Measurements from ENCODE around the gene SUSD1.

Gene SUSD1

DNA sequence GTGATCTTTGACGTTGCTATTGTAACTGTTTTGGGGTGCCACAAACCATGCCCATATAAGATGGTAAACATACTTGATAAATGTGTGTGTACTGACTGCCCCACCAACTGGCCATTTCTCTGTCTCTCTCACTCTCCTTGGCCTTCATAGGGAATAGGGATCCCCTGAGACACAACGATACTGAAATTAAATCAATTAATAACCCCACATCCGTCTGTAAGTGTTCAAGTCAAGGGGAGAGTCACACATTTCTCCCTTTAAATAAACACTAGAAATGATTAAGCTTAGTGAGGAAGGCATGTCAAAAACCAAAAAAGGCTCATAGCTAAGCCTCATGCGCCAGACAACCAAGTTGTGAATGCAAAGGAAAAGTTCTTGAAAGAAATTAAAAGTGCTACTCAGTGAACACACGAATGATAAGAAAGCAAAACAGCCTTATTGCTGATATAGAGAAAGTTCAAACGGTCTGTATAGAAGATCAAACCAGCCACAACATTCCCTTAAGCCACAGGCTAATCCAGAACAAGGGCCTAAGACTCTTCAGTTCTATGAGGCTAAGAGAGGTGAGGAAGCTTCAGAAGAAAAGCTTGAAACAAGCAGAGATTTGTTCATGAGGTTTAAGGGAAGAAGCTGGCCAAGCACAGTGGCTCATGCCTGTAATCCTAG is 167.4 kb downstream of the SUSD1 start:
- DNase-seq, result no peak

DNA sequence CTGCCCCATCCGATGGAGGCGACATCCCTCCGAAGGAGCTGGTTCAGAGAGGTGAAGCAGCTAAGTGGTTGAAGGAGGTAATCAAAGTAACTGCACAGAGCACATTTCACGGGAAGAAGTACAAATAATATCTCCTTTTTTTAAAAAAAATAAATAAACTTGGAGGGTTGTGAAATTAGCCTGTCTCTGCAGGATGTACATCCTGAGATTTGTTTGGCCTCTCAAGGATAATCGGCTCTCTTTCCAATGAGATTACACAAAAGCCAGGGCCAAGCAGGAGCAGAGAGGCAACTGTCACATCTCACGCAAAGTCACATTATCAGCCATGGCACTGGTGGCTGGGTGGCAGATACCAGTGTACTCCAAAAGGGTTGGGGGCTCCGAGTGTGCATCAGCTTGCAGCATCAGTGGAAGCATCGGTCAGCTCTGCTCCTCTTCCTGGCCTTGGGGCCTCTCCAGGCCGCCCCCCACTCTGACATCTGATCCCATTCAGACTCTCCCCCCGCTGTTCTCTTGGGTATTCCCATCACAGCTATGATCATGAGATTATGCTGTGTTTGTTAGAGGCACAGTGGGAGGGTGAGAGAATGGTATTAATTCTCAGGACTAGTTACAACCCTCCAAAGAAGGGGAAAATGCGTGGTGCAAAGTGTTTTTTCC is 168.6 kb downstream of the SUSD1 start:
- DNase-seq, result no peak

DNA sequence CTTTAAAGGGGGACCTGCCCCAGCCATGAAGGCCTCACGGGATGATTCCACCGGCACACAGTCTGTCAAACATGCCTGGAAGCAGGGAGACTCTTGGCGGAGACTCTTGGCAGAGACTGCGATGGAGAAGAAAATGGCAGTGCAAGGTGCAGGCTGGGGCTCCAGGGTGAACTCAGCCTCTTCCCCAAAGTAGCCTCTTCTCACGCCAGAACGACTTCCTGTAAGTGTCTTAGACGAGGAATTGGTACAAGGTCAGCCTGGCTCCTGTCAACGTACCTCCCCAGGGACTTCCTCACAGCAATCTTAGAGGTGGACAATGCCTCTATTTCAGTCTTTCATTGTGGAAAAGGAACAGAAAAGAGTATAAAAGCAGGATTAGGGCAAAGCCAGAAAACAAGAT is 169.2 kb downstream of the SUSD1 start:
- no peak for DNase-seq

- DNase-seq, result no peak
Measured at GRCh38 chr9:112003538-112003937, 171.6 kb downstream of the SUSD1 start.

GRCh38 chr9:112002847-112003457 is 172.1 kb downstream of the SUSD1 start:
- DNase-seq, result no peak

DNA sequence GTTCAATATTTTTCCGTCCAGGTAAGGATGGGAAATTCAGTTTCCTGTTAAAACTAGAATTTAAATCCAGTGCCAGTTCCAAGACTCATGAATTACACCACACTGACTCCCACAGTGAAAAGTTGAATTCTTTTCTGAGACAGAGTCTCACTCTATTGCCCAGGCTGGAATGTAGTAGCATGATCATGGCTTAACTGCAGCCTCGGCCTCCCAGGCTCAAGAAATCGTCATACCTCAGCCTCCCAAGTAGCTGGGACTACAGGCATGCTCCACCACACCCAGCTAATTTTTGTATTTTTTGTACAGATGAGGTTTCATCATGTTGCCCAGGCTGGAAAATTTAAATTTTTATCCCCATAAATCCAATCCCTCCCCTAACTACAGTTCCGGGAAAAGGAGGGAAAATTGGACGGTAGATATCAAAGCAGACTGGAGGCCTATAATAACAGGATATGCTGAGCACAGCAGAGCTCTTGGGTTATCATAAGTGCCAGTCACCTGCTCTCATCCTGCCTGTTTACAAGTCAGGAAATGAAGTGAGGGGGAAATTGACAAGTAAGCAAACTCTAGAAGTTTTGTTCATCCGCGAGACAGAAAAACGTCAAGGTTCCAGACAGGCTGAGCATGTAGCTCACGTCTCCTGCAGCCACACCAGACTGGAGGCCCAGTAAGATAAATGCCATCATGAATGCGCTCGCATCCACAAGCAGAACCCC is 172.8 kb downstream of the SUSD1 start:
- DNase-seq, result peak; percentile 19

DNA sequence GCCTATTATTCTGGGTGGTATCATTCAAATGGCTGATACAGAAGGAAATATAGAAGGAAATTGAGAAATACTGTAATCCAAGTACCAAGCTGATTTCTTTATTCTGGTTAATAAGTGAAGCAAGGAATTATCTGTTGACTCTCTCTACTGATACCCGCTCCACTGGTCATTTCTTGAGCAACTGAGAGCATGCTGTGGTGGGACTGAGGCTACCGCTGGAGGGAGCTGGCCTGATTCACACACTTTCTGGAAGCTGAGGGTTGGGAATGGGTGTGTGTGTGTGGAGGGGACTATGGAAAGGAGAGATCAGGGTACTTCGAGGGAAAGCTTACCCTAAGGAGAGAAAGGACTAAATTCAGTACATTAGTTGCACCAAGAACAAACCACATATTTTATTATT is 174.4 kb downstream of the SUSD1 start:
- no peak for DNase-seq

- no peak for DNase-seq
Measured at GRCh38 chr9:111999319-111999718, 175.8 kb downstream of the SUSD1 start.

- DNase-seq, result no peak
Measured at GRCh38 chr9:111997831-111998230, 177.3 kb downstream of the SUSD1 start.

GRCh38 chr9:111994831-111995458 is 180.2 kb downstream of the SUSD1 start:
- DNase-seq, result peak; percentile 79

- no peak for DNase-seq
Measured at GRCh38 chr9:111993319-111993718, 181.8 kb downstream of the SUSD1 start.

DNA sequence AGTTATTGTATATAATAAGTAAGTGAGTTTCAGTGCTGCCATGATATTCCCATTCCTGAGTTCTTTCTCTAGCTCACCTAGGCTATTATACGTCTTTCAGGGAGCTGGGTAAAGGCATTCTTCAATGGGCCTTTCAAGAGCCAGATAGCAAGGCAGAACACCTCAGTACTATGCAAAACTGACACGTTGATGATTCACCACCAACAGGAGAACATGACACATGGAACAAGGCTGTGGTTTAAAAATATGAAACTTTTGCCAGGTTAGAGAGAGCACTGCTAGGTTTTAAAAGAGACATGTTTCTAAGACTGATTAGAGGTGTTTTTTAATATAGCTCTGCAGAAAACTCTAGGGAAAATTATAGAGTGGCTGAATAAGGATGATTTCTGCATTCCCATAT is 182.6 kb downstream of the SUSD1 start:
- DNase-seq, result peak; percentile 75

GRCh38 chr9:111991179-111991578 is 183.9 kb downstream of the SUSD1 start:
- no peak for DNase-seq
